HG02642 (cell line): ENCODE measurements around the gene CCDC197.

Source experiments
- ATAC-seq: cut with Tn5 transposase; IDR thresholded peaks from one replicate; pipeline ENCODE4 v1.9.1; 2021; ENCODE audit warnings: mild to moderate bottlenecking; ENCODE audit not compliant: unreplicated experiment, poor library complexity

CCDC197 gene

DNA sequence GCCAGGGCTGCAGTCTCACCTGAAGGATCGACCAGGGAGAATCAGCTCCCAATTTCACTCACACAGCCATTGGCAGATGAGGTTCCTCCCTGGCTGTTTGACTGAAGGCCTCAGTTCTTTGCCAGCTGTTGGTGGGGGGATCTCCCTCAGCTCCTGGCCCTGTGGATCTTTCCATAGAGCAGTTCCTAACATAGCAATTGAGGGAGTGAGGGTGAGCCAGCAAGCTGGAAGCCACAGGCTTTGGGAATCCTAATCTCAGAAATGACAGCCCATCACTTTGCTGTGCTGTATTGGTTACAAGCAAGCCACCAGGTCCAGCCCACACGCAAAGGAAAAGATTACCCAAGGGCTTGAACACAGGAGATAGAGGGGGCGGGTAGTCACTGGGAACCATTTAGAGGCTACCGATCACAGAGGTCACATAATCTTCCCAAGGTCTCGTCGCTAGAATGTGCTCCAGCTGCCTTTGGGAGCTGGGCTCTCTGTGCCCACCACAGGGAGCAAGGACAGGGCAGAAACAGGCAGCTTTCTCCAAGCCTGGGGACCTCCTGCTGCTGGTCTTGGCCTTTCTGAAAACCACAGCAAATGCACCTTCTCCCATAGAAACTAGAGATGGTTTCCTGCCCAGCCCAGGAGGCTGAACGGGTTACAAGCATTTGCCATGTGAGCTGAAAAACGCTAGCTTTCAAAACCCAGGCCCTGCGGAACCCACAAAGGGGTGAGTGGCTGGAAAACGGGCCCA, 24.5 kb downstream of the CCDC197 start:
- ATAC-seq, result no peak

DNA sequence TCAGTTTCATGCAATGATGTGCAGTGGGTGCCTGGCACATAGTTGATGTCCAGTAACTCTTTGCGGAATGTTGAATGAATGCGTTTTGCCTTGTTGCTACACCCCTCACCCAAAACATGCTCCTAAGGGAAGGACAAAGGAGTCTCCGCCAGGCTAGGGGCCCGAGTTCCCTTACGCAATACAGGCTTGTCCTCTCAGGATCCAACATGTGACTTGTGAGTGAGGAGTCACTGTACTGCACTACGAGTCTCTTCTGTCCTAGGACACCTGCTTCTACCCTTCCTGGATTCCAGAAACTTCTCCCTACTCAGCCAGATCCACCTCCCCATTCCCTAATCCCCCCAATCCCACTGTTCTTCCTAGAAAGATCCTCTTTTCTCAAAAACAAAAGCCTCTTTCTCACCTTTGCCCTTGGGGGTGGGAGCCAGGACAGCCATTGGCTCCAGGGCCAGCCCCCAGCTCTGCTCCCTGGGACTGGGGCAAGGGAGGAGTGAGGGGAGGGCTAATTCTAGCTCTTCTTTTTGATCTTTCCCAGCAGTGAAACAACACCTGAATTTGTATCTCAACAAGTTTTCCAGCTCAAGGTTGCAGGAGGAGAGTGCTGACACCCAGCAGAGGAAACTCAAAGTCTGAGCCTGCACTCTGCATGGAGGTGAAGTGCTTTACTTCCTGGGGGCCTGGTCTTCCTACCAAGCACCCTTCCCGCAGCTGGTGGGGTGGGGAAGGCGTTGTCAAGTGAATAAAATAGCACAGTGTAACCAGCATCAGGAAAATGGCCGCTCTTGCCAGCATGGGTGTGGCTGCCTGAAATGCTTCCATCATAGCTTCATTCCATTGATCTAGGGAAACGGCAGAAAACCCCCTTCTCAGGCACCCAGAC, 25.7 kb downstream of the CCDC197 start:
- no peak for ATAC-seq

DNA sequence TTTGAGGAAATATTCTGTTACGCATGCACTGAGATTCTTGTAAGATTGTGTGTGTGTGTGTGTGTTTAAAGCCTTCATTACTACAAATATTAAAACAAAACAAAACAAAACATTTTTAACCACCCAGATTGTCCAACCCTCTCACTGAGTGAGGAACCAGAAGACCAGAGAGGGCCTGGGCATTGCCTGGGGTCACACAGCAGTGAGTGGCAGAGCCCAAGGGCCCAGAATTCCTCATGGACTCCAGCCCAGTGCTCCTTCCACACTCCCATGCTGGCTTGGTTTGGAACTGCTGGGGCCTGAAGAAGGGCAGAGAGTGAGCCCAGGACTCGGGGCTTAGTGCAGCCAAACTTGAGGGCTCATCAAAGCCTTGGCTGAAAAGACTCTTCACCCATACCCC, 27.4 kb downstream of the CCDC197 start:
- no peak for ATAC-seq

DNA sequence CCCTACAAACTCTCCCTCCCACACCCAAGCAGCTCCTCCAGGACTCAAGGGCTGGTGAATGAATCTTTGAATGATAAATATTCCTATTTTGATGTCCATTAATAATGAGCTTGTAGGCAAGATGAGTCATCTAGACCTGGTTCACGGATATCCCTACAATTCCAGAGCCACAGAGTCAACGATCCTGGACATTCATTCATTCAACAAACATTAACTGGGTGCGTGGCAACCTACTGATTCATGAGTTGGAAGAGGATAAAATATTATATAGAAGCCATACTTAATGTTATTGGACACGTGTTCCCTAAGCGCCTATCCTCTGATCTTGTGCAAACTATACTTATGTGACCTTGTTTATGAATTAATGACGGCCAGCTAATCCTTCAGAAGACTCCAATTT, 28.6 kb downstream of the CCDC197 start:
- ATAC-seq, result no peak

DNA sequence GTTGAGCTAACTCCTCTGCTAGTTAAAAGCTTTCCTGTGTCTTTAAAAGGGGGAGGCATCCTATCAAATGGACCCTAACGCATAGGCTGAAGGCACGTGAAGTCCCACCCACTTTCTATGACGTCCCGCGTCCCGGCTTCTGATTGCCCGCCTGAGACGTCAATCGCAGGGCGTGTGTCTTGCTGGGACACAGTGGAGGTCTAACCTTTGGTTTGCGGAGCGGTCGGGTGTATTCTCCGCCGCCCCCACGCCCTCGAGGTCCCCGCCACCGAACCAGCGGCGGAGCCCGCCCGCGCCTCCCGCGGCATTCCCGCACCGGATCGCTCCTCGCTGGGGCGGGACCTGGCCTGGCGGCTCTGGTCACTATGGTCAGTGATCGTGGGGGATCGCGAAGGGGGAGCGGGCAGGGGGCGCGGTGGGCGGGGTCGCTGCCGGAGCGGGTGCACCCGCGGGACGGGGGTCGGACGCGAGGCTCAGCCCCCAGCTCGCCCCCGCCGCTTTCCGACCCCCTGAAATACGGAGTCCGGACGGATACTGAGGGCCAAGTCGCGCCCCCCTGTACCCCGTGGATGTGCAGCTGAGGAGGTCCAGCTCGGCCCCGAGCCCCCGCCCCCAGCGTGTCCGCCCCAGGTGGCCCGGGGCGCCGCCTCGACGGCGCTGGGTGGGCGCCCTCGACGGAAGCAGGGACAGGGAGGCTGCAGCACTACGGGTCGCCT, 29.2 kb downstream of the CCDC197 start, which contains the start of gene OTUB2:
OTUB2 (plus strand) TSS at position 168 of the 716 bp plus-strand sequence; CDS start at position 366, 198 bp downstream.
- ATAC-seq, result peak; percentile 99

DNA sequence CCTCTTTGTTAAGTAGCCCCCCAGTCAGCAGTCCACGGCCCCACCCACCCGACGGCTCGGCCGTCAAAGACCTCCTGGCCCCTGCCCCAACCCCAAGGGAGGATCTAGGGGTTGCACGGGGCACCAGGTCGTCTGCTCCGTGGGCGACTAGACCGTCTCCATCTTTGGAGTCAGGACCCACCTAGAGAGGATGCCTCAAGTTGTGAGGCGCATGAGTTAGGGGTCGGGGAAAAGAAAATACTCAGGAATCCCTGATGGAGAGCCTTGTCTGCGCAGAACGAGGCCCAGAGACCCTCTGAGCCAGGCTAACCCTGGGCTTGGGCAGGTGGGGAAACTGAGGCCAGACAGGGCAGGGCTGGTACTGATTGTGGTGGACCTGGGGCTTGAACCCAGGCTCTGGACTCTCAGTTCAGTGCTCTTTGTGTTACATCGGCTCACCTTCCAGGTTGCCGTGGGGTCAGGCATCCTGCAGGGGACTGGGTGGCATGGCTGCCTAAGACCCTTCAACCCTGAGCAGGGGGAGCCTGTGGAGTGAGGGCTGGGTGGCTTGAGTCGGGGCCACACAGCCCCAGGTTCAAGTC, 29.9 kb downstream of the CCDC197 start:
- no peak for ATAC-seq

DNA sequence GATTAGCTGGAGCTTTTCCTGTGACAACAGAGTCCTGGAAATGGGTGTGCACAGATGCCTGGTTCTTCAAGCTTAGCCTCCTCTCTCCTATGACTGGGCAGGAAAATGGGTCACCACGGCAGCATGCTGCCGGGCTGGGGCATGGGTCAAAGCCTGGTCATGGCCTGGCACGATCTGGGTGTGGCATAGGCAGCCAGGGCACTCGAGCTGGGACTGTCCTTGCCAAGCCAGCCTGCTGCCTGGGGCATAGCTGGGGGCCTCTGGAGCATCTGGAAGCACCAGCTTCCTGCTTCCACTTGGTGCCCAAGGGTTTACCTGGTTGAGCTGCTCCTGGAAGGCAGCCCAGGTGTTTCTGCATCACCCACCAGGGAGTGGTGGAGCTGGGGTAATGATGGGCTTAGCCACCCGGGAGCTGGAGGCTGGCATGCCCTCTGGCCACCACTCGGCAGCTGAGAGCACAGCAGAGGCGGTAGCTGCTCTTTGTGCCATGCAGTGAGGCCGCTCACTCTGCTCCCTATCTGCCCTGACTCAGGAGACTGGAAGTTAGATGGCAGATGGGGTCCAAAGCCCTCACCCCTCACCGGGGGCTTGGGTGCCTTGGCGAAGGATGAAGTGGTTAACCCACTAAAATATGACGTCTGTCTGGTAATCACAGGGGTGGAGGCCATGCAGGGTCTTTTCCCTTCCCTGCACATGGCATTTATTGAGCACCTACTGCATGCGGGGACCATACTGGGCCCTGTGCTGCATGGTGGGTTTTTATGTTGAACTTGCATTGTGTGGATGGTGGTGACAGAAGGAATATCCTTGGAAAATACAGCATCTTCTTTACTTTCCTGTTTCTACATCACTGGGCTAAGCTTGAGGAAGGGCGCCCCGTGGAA, 30.7 kb downstream of the CCDC197 start:
- ATAC-seq, result no peak

DNA sequence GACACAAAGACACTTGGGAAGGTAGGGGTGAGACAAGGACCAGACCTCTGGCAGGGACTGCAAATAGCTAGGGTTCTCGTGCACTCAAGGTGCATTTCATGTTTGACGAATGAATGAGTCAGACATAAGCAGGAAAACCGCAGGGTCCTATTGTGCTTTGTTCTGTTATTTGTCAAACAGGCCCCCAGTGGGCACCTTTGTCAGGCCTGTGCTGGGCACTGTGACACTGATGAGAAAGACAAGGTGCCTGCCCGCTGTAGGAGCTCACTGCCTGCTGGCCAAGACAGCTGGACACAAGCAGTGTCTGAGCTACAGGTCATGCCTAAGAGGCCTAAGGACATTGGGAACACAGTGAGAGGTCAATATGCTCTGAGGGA, 31.3 kb downstream of the CCDC197 start:
- no peak for ATAC-seq

DNA sequence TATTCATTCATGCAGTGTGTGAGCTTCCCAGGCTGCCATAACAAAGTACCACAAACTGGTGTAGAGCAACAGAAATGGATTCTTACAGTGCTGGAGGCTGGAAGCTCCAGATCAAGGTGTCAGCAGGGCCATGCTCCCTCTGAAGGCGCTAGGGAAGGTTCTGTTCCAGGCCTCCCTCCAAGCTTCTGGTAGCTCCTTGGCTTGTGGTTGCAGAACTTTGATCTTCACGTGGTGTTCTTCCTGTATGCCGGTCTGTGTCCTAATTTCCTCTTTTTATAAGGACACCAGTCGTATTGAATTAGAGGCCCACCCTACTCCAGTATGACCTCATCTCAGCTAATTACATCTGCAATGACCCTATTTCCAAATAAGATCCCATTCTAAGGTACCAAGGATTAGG, 32.2 kb downstream of the CCDC197 start:
- no peak for ATAC-seq

DNA sequence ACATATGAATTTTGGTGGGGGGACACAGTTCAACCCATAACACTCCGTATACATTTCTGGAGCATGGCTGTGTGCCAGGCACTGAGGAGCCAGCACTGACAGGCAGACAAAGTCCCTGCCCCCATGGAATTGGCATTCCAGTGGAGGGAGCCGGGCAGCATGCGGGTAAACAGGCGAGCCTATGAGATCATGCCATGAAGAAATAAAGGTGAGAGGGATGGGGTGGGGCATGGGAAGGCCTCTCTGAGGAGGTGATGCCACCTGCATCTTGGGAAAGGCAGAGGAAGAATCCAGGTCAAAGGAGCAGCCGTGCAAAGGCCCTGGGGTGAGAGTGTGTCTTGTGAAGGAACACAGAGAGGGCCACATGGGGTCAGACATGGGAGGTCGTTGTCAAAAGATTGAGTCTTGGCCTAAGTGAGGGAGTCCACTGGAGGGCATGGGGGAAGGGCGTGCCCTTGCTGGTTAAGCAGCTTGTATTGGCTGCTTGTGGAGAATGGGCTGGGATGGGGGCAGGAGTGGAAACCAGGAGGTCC, 32.6 kb downstream of the CCDC197 start:
- ATAC-seq, result no peak

DNA sequence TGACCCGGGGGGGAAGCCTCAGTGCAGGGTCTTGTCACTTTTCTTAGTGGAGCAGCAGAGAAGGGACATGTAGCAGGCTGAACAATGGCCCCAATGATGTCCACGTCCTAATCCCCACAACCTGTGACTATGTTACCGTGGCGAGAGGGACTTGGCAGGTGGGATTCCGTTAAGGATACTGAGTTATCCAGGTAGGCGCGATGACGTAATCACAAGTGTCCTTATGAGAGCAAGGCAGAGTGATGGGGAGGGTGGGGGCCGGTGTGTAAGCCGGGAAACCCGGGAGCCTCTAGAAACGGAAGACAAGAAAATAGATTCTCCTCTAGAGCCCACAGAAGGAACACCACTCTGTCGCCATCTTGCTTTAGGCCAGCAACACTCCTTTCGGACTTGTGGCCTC, 33.5 kb downstream of the CCDC197 start:
- ATAC-seq, result no peak

DNA sequence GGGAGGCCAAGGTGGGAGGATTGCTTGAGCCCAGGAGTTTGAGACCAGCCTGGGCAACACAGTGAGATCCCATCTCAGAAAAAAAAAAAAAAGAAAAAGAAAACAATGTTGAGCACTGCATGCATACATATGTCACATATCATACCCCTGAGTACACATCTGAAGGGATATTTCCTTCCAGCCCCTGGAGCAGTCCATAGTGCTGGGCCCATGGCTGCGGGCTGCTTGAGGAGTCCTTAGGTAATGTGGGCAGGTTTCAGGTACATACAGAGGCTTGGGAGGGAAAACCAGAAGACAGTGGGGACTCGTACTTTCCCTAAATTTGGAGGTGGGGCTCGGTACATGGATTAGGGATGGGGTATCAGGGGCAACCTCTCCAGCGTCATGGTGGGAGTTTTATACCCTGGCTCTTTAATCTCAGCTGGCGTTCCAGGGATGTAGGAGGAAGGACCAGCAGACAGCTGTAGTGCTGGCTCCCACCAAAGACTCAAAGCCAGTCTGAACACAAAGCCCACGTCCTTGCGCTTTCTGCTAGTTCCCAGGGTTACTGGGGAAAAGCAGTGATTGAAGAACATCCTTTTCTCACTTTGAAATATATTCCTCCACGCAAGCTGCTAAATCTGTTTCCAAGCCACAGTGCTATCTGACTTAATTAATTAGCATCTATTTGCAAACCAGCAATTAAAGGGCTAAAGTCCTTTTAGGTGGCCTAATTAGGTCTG, 34.2 kb downstream of the CCDC197 start:
- ATAC-seq, result no peak

DNA sequence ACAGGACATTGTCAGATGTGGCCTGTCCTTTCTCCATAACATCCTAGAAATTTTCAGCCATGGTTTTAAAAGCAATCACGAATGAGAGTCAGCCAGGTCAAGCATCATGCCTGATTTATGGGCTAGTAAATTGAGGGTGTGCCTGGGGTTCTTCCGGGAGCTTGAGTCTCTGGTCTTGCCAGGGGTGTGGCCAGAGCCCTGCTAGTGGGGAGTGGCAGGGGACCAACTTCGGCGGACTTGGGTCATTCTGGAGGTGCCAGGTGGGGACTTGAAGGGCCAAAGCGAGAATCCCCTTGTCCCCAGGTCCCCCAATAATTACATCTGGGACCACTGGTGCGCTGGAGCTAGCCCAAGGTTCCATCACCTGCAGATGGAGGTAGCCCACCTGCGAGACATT, 34.8 kb downstream of the CCDC197 start:
- no peak for ATAC-seq

DNA sequence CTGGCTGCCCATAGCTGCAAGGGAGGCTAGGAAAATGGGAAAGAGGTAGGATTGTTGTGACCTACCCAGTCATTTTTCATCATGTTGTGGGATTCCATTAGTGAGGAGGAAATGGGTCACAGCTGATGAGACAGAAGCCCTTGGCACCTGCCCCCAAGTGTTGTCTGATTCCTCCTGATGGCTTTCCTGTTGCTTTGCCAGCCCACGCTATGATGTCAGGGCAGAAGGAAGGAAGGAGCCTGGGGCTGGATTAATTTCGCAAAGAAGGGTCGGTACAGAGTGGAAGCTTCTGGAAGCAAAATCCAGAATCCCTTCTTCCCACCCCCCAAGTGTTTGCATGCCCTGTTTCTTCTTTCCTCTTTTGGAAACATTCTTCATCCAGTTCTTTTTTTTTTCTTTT, 37.8 kb downstream of the CCDC197 start:
- ATAC-seq, result no peak

DNA sequence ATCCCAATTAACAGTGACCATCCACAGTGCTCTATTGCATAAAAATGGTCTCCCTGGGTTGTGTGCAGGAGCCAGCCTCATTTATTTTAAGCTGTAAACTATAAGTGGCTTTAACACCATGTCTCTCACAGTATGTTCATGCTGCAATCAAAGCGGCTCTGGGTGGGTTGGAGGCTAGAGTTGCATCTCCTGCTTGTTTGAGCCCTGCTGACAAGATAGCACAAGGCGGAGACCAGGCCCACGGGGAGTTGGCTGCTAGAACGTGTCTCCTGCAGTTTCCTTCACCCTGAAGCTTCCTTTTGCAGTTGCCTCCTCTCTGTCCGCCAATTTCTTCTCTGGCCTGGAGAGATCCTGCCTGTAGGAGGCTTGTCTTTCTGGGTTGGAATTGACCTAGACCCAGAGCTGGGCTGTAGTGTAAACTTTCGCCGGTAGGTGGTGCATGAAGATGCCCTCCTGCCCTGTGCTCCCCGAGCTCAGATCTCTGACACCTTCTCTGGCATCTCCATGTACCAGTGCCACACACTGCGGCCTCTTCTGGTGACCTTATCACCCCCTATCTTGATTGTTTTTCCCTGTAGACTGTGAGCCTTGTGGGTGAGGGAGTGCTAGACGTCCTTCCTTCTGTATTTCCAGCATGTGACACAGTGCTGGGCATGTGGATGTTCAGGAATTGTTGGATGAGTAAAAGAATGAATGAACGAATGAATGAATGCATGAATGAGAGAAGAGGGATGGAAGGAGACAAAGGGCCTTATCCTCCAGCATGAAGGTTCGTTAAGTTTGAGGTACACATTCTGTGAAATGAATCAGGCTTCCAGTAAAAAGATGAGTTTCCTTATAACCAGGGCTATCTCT, 39.4 kb downstream of the CCDC197 start:
- ATAC-seq, result peak; percentile 85

DNA sequence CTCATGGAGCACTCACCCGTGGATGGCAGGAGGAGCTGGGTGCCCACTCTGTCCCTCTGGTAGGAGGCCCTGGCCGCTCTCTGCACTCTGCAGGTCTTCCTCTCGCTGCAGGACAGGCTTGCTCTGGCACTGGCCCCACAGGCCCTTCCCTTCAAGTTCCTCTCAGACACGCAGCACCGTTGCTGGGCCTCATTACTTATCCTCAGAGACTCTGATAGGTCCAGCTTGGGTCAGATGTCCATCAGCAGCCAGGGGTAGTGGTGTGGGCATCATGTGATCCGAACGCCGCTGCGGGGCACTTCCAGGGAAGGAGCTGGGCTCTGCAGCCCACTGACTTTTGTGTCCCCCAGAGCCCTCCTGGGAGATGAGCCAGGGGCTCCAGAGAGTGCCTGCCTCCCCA, 40.9 kb downstream of the CCDC197 start:
- ATAC-seq, result no peak

DNA sequence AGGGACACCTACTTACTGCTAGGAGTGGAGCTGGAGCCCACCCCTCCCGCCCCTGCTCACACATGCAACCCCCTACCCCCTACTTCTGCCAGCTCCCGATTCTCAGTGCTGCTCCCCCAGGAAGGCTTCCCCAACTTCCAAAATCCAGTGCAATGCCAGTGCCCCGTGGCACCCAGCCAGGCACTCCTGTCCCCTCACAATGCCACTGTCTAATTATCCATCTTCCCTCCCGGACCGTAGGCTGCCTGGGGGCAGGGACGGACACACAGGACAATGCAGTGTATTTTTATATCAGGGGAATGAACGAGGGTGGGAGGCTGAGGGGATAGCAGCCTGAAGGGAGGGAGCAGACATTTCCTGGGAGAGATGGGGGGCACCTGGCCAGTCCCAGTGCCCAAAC, 41.4 kb downstream of the CCDC197 start:
- ATAC-seq, result no peak
